ENCODE data around the gene ZPLD1. TPM values are rescaled to one million over a fixed set of nuclear protein-coding genes. Genes with fewer than 3 reads are reported as not detected.

ZPLD1 gene
- total RNA-seq, 1 donor: not detected

DNA sequence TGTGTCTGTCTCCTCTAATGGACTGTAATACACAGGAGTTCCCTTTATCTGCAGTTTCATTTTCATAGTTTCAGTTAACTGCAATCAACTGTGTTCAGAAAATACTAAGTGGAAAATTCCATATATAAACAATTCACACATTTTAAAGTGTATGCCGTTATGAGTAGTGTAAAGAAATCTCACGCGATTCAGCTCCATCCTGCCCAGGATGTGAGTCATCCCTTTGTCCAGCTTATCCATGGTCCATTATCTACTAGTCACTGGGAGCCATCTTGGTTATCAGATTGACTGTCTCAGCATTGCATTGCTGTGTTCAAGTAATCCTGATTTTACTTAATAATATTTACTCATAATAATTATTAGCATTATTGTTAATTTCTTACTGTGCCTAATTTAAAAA, 14.5 kb downstream of the ZPLD1 start:
- H3K9me3 ChIP-seq (ENCODE audit: low read depth, low read length): no peaks in the 10 kb centered on the region
- H3K4me3 ChIP-seq (ENCODE audit: low read length): no peak overlapping the region
- H3K27me3 ChIP-seq (ENCODE audit: insufficient read depth, low read length): no peaks in the 10 kb centered on the region
- H3K4me1 ChIP-seq (ENCODE audit: insufficient read depth, low read length): no peaks in the 10 kb centered on the region

DNA sequence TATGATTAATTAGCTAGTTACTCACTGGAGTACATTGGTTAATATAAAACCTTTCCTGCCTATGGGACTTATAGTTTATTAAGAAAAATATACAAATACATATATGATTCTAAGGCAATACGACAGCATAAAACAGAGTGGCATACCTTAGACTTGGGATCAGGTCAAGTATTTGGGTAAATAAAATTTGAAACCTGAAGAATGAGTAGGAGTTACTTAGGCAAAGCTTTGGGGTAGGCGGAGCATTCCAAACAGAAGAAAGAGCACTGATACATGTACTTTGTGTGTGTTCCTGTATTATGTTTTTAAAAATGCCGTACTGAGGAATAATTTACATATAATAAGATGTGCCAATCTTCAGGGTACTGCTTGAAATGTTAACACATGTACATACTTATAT, 15.1 kb downstream of the ZPLD1 start:
- Histone ChIP-seq H3K4me1 (ENCODE audit: insufficient read depth, low read length) (no peaks in the 10 kb centered on the region), H3K4me3 (ENCODE audit: low read length) (no peak overlapping the region), H3K9me3 (ENCODE audit: low read depth, low read length) (no peaks in the 10 kb centered on the region), H3K27me3 (ENCODE audit: insufficient read depth, low read length) (no peaks in the 10 kb centered on the region)

DNA sequence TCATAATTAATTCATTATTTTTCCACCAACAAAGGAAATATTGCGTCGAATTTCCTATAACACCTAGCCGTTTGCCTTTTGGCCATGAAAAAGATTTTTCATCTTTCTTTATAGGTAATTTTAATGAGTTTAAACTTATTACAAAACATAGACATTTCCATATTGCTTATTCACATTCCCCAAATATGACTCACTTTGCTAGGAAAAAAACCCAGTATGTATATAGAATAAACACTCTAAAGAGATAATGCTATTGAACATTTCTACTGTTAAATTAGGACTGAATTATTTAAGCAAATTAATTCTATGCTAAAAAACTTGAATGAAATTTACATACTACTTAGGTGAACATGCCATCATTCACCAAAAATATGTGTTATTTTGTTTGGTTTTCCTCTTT, 16.2 kb downstream of the ZPLD1 start:
- Histone ChIP-seq H3K4me1 (ENCODE audit: insufficient read depth, low read length) (no peaks in the 10 kb centered on the region), H3K27me3 (ENCODE audit: insufficient read depth, low read length) (no peaks in the 10 kb centered on the region), H3K4me3 (ENCODE audit: low read length) (no peak overlapping the region), H3K9me3 (ENCODE audit: low read depth, low read length) (no peaks in the 10 kb centered on the region)

DNA sequence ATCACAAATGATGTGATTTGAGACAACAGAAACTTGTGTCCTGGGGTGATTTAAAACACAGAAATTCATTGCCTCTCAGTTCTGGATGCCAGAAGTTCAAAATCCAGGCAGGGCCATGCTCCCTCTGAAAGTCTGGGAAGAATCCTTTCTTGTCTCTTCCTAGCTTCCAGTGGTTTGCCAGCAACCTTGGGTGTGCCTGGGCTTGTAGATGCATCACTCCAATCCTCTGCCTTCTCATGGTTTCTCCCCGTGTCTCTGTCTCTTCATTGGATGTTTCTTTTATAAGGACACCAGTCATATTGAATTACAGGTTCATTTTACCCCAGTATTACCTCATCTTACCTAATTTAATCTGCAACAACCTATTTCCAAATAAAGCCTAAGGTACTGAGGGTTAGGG, 16.7 kb downstream of the ZPLD1 start:
- H3K9me3 ChIP-seq (ENCODE audit: low read depth, low read length): no peaks in the 10 kb centered on the region
- H3K4me3 ChIP-seq (ENCODE audit: low read length): no peak overlapping the region
- no peaks in the 10 kb centered on the region for H3K4me1 ChIP-seq (ENCODE audit: insufficient read depth, low read length)
- no peaks in the 10 kb centered on the region for H3K27me3 ChIP-seq (ENCODE audit: insufficient read depth, low read length)

DNA sequence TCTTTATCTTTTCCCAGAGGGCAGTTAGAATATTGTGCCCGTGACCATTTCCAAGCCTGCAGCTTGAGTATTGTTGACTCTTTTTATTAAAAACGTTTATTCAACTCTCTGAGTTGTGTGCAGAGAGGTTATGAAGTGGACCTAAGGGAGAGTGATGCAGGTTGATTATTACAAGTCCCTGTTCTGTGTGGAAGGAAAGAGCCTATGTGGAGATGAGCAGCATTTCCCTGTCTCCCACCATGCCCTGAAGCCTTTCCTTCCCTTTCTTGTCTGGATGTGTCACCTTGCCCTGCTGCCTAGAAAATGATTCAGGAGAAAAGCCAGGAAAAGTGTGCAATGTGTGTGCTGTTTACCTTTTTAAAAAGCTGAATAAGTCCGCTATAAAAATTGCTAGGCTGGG, 19.4 kb downstream of the ZPLD1 start:
- Histone ChIP-seq H3K27me3 (ENCODE audit: insufficient read depth, low read length) (no peaks in the 10 kb centered on the region), H3K4me1 (ENCODE audit: insufficient read depth, low read length) (no peaks in the 10 kb centered on the region), H3K9me3 (ENCODE audit: low read depth, low read length) (no peaks in the 10 kb centered on the region)

DNA sequence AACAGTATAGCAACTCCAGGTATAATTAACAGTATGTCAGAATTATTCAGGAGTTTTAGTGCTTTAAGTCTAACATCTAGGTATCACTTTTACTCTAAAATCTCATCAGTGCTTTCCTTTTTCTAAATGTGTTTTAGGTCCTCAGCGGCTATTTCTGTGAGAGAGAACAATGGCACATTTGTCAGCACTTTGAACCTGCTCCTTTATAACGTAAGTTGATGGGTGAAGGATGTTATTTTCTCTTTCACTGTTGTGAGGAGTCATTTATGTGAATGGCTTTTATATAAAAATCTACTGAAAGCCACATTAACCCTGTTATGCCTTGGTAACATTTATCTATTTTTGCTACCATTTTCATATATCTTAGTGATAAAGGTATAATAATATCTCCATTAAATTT, 22.8 kb downstream of the ZPLD1 start:
- Histone ChIP-seq H3K4me1 (ENCODE audit: insufficient read depth, low read length) (no peaks in the 10 kb centered on the region), H3K27me3 (ENCODE audit: insufficient read depth, low read length) (no peaks in the 10 kb centered on the region), H3K9me3 (ENCODE audit: low read depth, low read length) (no peaks in the 10 kb centered on the region), H3K4me3 (ENCODE audit: low read length) (no peak overlapping the region)

More for the DNA sequence above, 19.4 kb downstream of the ZPLD1 start:
- H3K4me3 ChIP-seq (ENCODE audit: low read length): no peak overlapping the region

DNA sequence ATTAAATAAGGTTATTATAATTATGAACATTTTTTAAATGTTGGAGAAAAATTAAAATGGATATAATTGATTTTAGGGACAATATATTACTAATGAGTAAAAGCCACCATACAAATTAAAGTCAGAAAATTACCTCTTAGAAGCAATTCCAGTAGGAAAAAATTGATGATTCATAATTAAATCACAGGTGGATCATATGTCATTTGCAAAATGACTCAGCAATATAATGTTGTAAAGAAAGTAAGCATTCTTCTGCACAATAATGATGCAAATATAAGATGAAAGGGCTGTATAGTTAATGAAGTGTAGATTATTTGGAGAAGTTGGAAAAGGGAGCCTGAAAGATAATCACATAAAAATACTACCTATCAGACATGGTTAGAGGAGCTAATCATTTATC, 25.8 kb downstream of the ZPLD1 start:
- Histone ChIP-seq H3K4me3 (ENCODE audit: low read length) (no peak overlapping the region), H3K4me1 (ENCODE audit: insufficient read depth, low read length) (no peaks in the 10 kb centered on the region), H3K9me3 (ENCODE audit: low read depth, low read length) (no peaks in the 10 kb centered on the region), H3K27me3 (ENCODE audit: insufficient read depth, low read length) (no peaks in the 10 kb centered on the region)

DNA sequence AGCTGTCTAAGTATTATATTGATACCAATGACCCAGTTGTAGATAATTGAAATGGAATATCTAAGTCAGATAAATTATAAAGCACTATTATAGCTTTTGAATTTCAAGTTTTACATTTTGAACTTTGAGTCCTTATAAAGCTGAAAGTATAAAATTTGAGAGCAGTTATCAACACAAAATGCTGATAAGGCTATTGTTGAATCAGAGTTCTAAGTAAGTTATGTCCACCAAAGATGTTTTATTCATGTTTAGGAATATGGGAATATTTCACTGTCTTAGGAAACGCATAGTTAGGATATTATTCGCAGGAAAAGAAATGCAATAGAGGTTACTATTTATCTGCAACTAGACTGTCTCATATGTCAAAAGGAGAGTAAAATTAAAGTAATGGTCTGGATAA, 29.4 kb downstream of the ZPLD1 start:
- Histone ChIP-seq H3K4me1 (ENCODE audit: insufficient read depth, low read length) (no peaks in the 10 kb centered on the region), H3K9me3 (ENCODE audit: low read depth, low read length) (no peaks in the 10 kb centered on the region), H3K4me3 (ENCODE audit: low read length) (no peak overlapping the region), H3K27me3 (ENCODE audit: insufficient read depth, low read length) (no peaks in the 10 kb centered on the region)

DNA sequence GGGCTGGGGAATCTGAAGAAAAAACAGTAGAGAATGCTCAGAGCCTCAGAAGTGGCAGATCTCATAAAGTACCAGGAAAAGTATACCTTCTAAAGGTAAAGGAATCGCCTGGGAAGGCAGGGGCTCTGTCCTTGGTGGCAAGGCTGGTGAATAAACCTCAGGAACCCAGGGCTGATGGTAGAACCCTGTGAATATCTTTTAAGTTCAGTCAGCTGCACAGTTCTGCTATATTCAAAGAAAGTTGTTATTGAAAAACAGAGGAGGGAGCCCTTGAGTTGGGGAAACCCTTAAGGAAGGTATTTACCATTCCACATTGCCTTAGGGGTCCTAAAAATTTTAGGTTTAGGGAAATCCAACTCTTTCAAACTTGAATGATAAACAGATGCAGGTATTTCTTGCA, 31.2 kb downstream of the ZPLD1 start:
- Histone ChIP-seq H3K27me3 (ENCODE audit: insufficient read depth, low read length) (no peaks in the 10 kb centered on the region), H3K4me3 (ENCODE audit: low read length) (no peak overlapping the region), H3K4me1 (ENCODE audit: insufficient read depth, low read length) (no peaks in the 10 kb centered on the region), H3K9me3 (ENCODE audit: low read depth, low read length) (no peaks in the 10 kb centered on the region)

DNA sequence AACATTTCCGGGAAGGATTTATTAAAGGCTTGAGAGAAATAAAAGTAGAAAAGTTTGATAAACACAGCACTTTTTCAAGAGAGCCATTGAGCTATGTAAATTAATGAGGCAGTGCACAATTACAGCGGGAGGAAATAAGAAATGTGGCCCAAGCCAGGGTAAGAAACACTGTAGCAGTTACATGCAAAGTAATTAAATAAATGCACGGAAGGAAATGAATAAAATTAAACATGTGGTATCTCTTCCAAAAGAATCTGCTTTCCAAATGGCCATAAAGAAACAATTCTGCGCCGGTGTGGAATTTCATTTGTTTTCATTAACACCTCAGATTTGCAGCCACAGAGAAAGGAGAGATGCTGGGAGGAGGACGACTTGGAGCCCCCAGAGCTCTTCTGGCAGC, 35.3 kb downstream of the ZPLD1 start:
- Histone ChIP-seq H3K4me3 (ENCODE audit: low read length) (no peak overlapping the region), H3K9me3 (ENCODE audit: low read depth, low read length) (no peaks in the 10 kb centered on the region), H3K4me1 (ENCODE audit: insufficient read depth, low read length) (no peaks in the 10 kb centered on the region)

DNA sequence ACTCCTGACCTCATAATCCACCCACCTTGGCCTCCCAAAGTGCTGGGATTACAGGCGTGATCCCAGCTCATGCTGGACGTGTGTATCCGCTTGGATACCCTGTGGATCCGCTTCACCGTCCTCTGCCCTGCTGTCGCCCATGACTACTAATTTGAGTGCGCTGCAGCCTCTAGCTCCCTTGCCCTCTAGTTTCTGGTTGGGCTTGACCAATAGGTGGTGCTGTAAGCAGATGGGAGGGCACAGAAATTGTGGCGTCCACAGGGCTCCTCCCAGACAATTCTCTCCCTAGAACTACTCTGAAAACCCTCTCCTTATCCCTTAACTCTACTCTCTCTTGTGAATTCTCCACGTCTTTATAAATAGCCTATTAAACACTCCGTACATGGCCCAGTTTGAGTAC, 36.2 kb downstream of the ZPLD1 start:
- H3K4me3 ChIP-seq (ENCODE audit: low read length): no peak overlapping the region
- no peaks in the 10 kb centered on the region for H3K27me3 ChIP-seq (ENCODE audit: insufficient read depth, low read length)
- no peaks in the 10 kb centered on the region for H3K9me3 ChIP-seq (ENCODE audit: low read depth, low read length)
- no peaks in the 10 kb centered on the region for H3K4me1 ChIP-seq (ENCODE audit: insufficient read depth, low read length)

More for the DNA sequence above, 35.3 kb downstream of the ZPLD1 start:
- no peaks in the 10 kb centered on the region for H3K27me3 ChIP-seq (ENCODE audit: insufficient read depth, low read length)

DNA sequence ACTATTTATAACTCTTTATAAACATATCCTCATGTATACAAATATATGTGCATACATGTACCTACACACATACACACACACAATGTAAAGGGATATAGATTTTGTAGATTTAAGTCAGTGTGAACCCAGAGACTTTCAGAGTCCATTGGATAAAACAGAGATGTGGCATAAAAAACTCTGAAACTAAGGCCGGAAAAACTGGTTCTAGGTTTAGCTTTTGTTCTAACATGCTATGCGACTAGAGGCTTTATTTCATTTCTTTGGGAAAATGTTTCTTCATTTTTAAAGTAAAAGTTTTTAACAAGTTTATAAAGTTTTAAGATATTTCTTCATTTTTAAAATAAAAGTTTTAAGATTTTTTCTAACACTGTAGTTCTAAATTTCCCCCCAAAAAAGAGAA, 36.7 kb downstream of the ZPLD1 start:
- H3K4me1 ChIP-seq (ENCODE audit: insufficient read depth, low read length): no peaks in the 10 kb centered on the region
- H3K9me3 ChIP-seq (ENCODE audit: low read depth, low read length): no peaks in the 10 kb centered on the region
- no peak overlapping the region for H3K4me3 ChIP-seq (ENCODE audit: low read length)
- H3K27me3 ChIP-seq (ENCODE audit: insufficient read depth, low read length): no peaks in the 10 kb centered on the region

DNA sequence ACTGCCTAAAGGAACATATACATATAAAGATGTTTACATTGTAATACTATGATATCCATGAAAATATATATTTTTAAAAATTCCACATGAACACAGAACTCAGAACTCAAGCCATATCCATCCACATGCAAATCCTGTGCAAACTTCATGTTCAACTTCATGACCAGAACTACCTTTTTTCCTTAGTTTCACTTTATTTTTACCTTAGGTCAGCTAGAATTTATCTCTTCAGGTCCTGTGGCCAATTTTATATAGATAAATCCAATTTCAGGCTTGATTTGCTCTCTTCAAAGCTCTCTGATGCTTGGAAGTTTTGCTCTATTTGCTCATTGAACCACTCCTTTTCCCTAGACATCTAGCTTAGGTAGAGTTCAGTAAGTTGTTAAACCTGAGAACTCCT, 38.8 kb downstream of the ZPLD1 start:
- H3K4me3 ChIP-seq (ENCODE audit: low read length): no peak overlapping the region

DNA sequence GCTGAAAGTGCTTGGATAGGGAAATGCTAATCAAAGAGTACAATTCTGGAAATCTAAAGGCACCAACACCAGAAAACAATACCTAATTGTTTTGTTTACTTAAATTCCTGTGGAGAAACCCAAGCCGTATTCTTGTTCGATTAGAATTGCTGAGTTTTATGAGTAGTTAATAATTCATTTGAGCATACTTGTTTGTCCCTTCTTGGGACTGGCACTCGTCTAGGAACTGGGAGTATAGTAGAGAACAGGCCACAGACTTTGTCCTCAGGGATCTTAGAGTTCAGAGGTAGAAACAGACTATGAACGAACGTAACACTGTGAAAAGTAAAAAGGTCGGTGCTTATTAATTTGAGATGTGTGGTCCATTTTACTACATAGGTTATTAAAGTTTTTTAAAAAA, 39.4 kb downstream of the ZPLD1 start:
- Histone ChIP-seq H3K27me3 (ENCODE audit: insufficient read depth, low read length) (no peaks in the 10 kb centered on the region), H3K9me3 (ENCODE audit: low read depth, low read length) (no peaks in the 10 kb centered on the region), H3K4me3 (ENCODE audit: low read length) (no peak overlapping the region), H3K4me1 (ENCODE audit: insufficient read depth, low read length) (no peaks in the 10 kb centered on the region)

More for the DNA sequence above, 38.8 kb downstream of the ZPLD1 start:
- Histone ChIP-seq H3K4me1 (ENCODE audit: insufficient read depth, low read length) (no peaks in the 10 kb centered on the region), H3K9me3 (ENCODE audit: low read depth, low read length) (no peaks in the 10 kb centered on the region), H3K27me3 (ENCODE audit: insufficient read depth, low read length) (no peaks in the 10 kb centered on the region)

DNA sequence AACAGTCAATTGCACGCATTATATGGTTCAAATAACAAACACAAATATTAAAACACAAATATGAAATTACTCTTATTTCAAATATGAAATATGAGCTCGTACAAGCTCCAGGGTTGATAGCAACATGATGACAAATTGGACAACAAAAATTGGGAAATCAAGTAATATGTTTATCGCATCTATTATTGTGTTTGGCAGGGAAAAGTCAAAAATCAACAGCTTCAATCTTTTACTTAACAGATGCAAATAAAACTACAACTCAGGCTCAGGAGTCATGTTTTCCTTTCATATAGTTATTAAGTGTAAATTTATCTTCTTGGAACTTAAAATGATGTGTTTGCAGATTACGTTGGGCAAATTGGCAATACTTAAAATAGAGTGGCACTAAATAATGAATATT, 41.4 kb downstream of the ZPLD1 start:
- Histone ChIP-seq H3K9me3 (ENCODE audit: low read depth, low read length) (no peaks in the 10 kb centered on the region), H3K4me3 (ENCODE audit: low read length) (no peak overlapping the region), H3K27me3 (ENCODE audit: insufficient read depth, low read length) (no peaks in the 10 kb centered on the region), H3K4me1 (ENCODE audit: insufficient read depth, low read length) (no peaks in the 10 kb centered on the region)

DNA sequence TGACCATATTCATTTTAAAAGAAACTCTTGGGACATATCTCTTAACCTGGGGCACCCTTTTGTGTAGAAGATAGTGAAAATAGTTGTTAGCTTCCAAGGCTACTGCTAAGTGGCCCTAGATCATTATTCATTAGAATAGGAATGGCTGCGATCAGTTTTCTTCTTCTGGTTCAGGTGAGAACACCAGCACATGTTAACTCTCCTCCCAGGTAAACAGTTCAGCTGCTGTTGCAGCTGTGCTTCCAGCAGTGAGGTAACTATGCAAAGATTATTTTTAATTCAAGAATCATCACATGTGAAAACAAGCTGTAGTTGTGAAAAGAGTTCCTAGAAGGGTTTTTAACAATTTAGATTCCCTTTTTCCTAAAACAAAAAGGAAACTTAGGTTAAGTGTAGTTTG, 43.3 kb downstream of the ZPLD1 start:
- Histone ChIP-seq H3K4me1 (ENCODE audit: insufficient read depth, low read length) (no peaks in the 10 kb centered on the region), H3K4me3 (ENCODE audit: low read length) (no peak overlapping the region), H3K27me3 (ENCODE audit: insufficient read depth, low read length) (no peaks in the 10 kb centered on the region), H3K9me3 (ENCODE audit: low read depth, low read length) (no peaks in the 10 kb centered on the region)

DNA sequence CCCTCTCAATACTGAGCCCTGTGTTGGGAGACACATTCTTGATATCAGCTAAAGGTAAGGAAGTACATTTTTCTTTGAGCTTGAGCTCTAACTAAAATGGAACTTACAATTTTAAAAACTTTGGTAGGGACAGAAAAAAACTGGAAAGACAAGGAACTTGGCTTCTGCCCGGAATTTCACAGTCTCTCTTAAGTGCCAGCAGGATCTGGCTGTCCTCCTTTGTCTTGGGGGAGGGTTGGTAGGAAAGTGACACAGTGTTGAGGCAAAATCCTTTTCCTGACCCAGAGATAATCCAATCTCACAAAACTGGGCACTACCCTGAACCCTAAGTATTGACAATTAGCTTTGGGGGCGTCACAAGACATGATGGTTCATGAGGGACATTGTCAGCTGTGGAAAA, 45.3 kb downstream of the ZPLD1 start:
- no peaks in the 10 kb centered on the region for H3K9me3 ChIP-seq (ENCODE audit: low read depth, low read length)
- no peak overlapping the region for H3K4me3 ChIP-seq (ENCODE audit: low read length)
- no peaks in the 10 kb centered on the region for H3K27me3 ChIP-seq (ENCODE audit: insufficient read depth, low read length)
- H3K4me1 ChIP-seq (ENCODE audit: insufficient read depth, low read length): no peaks in the 10 kb centered on the region

Measured in mononuclear cell (primary cell).